Activated CD4-positive, alpha-beta memory T cell treated with anti-CD3 and anti-CD28 coated beads, Interleukin-2, amount 10 ng/mL, durations not matched to agents 7 days and 5 days (primary cell): Measurements from ENCODE around the gene OR10J4. TPM values are rescaled to one million over a fixed set of nuclear protein-coding genes. Genes with fewer than 3 reads are reported as not detected.
"Not testable (repeated sequence)": the region's sequence is repeated elsewhere in the genome, so short reads cannot be mapped to it uniquely, and the experiment has no call there.

Experiments used
- CTCF ChIA-PET: fragments of 350-600 bp; sonication (Branson Sonifier 250); formaldehyde crosslinking; loops from one replicate; lab custom pipeline; 2021; ENCODE audit warnings: antibody characterized with exemption, inconsistent platforms; lab: Charles Lee
- POLR2A ChIA-PET: fragments of 350-600 bp; sonication (Branson Sonifier 250); formaldehyde crosslinking; loops from one replicate; lab custom pipeline; 2021; ENCODE audit warnings: antibody characterized with exemption; lab: Charles Lee
- DNase-seq: peaks from one replicate; pipeline ENCODE4 v3.0.0-alpha.2; 2020
- H3K27ac Mint-ChIP-seq: one replicate; pipeline ENCODE4 v1.8.0; 2021; ENCODE audit warnings: mild to moderate bottlenecking, mixed read lengths
- H3K27me3 Mint-ChIP-seq: one replicate; pipeline ENCODE4 v1.8.0; 2021; ENCODE audit warnings: mixed read lengths
- H3K36me3 Mint-ChIP-seq: one replicate; pipeline ENCODE4 v1.8.0; 2021; ENCODE audit warnings: low read depth, mixed read lengths
- H3K4me1 Mint-ChIP-seq: one replicate; pipeline ENCODE4 v1.8.0; 2021; ENCODE audit warnings: mixed read lengths
- H3K4me3 Mint-ChIP-seq: one replicate; pipeline ENCODE4 v1.8.0; 2021; ENCODE audit warnings: mild to moderate bottlenecking, mixed read lengths
- H3K9me3 Mint-ChIP-seq: one replicate; pipeline ENCODE4 v1.8.0; 2021; ENCODE audit warnings: mixed read lengths
- total RNA-seq, 2 experiments: library from RNA; stranded (reverse); gene quantifications; one replicate each; pipeline ENCODE4 v1.2.3, GENCODE V29; 2021

OR10J4 gene
- total RNA-seq, 2 experiments from 2014 or later: not detected

DNA sequence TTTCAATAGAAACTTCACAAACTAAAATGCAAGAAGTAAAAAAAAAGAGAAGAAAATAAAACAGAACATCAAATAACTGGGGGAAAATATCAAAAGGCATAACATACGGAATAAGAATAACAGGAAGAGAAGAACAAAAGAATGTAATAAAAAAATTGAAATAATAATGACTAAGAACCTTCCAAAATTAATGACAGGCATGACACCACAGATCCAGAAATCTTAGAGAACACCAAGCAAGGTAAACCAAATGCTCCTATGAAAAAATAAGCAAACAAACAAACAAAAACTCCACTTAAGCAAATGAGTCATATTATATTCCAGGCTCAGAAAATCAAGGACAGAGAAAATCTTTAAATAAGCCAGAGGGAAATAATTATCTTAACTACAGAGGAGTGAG is 16.2 kb downstream of the OR10J4 start:
- H3K9me3 Mint-ChIP-seq: no peaks in the 10 kb centered on the region
- H3K36me3 Mint-ChIP-seq: no peaks in the 10 kb centered on the region
- H3K4me3 Mint-ChIP-seq: no peak overlapping the region
- no peaks in the 10 kb centered on the region for H3K4me1 Mint-ChIP-seq
- POLR2A ChIA-PET: no interaction called here
- CTCF ChIA-PET: no interaction called here
- no peak overlapping the region for H3K27ac Mint-ChIP-seq
- H3K27me3 Mint-ChIP-seq: no peaks in the 10 kb centered on the region
- DNase-seq: no peak

DNA sequence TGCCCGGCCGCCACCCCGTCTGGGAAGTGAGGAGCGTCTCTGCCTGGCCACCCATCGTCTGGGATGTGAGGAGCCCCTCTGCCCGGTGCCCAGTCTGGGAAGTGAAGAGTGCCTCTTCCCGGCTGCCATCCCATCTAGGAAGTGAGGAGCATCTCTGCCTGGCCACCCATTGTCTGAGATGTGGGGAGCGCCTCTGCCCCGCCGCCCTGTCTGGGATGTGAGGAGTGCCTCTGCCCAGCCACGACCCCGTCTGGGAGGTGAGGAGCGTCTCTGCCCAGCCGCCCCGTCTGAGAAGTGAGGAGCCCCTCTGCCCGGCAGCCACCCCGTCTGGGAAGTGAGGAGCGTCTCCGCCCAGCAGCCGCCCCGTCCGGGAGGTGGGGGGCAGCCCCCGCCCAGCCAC is 17.6 kb downstream of the OR10J4 start:
- POLR2A ChIA-PET, H3K27ac Mint-ChIP-seq, CTCF ChIA-PET, DNase-seq, H3K27me3 Mint-ChIP-seq, H3K9me3 Mint-ChIP-seq, H3K4me1 Mint-ChIP-seq, H3K4me3 Mint-ChIP-seq, H3K36me3 Mint-ChIP-seq: not testable (repeated sequence)

DNA sequence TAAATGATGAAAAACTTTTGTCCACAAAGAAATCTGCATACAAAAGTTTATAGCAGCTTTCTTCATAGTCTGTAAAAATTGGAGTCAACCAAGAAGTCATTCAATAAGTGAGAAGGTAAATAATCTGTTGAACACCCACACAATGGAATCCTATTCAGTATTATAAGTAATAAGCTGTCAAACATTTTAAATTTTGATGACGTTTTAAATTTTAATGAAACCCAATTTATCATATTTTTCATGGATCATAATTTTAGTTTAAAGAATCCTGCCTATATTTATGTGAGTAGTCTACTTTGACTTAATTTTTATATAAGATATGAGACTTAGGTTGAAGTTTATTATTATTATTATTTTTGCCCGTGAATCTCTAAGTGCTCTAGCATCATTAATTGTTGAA is 27.5 kb downstream of the OR10J4 start:
- Mint-ChIP-seq H3K4me3 (no peak overlapping the region), H3K9me3 (peaks cover 5% of the 10 kb centered on the region), H3K27ac (no peak overlapping the region), H3K27me3 (no peaks in the 10 kb centered on the region), H3K4me1 (no peaks in the 10 kb centered on the region), H3K36me3 (no peaks in the 10 kb centered on the region)
- CTCF ChIA-PET: no interaction called here
- no peak for DNase-seq
- POLR2A ChIA-PET: no interaction called here

DNA sequence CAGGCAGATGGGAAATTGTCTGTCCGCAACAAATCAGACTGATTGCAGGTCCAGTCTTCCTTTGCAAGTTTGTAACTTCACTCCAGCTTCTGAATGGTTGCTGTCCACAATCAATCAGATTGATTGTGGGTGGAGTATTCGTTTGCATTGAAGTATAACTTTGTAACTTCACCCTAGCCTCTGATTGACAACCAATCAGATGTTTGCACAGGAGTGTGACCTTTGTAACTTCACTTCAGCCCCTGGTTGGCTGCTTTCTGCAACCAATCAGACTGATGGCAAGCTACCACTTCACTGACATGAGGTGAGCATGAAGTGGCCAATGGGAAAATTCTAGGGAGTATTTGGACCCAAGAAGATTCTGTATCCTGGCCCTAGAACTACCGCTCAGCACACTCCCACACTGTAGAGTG is 33.2 kb downstream of the OR10J4 start:
- H3K36me3 Mint-ChIP-seq: no peaks in the 10 kb centered on the region
- CTCF ChIA-PET: no interaction called here
- H3K27ac Mint-ChIP-seq: no peak overlapping the region
- no peak for DNase-seq
- H3K4me3 Mint-ChIP-seq: no peak overlapping the region
- no peaks in the 10 kb centered on the region for H3K27me3 Mint-ChIP-seq
- no peaks in the 10 kb centered on the region for H3K4me1 Mint-ChIP-seq
- POLR2A ChIA-PET: no interaction called here
- H3K9me3 Mint-ChIP-seq: peaks cover 5% of the 10 kb centered on the region

DNA sequence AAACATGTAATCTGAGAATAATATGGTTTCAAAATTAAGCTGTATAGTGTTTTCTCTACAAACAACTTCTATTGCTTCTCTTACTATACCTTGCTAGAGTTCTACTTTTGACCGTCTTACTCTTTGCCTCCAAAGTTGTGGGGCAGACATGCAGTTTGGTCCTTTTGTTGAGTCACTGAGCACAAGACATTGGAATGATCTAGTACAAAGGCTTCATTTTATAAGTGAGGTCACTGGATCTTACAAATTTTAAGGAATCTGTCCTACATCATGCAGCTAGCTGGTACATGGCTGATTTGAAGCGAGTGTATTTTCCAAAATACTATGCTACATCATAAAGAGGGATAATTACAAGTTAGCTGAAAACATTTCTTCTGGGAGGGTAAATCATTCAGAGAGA is 36.3 kb downstream of the OR10J4 start:
- Mint-ChIP-seq H3K9me3 (no peaks in the 10 kb centered on the region), H3K4me3 (no peak overlapping the region), H3K4me1 (no peaks in the 10 kb centered on the region), H3K27ac (no peak overlapping the region), H3K36me3 (no peaks in the 10 kb centered on the region), H3K27me3 (no peaks in the 10 kb centered on the region)
- no peak for DNase-seq
- CTCF ChIA-PET: no interaction called here
- POLR2A ChIA-PET: no interaction called here

DNA sequence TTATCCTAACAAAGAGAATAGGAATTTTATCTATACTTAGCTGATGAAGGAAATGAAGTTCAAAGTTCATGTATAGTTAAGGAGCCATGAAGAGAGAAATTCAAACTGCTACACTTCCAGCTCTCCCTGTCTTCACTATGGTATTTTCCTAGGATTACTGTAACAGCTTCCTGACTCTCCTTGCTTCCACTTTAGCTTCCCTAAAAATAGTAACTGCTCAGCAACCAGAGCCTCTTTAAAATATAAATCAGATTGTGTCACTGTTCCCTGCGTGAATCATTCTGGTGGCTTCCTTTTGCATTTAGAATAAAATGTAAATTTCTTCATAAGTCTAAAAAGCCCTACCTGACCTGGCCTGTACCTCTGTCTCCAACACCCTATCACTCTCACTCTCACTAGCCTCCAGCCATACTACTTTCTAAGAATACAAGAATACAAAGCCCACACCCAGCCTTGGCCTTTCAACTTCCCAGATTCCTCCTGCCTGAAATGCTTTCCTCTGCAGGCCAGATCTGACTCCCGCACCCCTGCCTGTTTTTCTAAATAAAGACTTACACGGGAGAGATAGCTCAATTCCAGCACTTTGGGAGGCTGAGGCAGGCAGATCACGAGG is 38.0 kb downstream of the OR10J4 start:
- ChIA-PET CTCF (no interaction called here), POLR2A (no interaction called here)
- no peaks in the 10 kb centered on the region for H3K9me3 Mint-ChIP-seq
- H3K4me3 Mint-ChIP-seq: no peak overlapping the region
- H3K4me1 Mint-ChIP-seq: no peaks in the 10 kb centered on the region
- H3K36me3 Mint-ChIP-seq: no peaks in the 10 kb centered on the region
- no peak for DNase-seq
- no peak overlapping the region for H3K27ac Mint-ChIP-seq
- no peaks in the 10 kb centered on the region for H3K27me3 Mint-ChIP-seq

DNA sequence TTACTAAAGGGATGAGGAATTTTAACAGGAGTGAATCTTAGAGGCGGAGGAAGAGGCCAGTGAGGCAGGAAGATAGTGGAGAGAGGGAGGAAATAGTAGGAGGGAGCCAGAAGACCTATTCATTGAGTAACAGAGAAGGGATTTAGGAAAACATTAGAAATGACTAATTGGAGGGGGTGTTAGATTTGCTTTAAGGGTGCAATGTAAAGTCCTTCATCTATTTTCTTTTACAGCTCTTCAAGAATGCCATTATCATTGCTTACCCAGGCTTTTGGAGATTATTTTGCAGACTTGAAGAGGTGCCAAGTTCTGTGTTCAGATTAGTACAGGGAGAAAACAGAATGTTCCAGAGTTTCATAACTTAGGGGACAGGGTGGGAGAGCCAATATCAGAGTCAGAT is 41.3 kb downstream of the OR10J4 start:
- Mint-ChIP-seq H3K27ac (no peak overlapping the region), H3K9me3 (no peaks in the 10 kb centered on the region), H3K4me3 (no peak overlapping the region), H3K4me1 (no peaks in the 10 kb centered on the region), H3K36me3 (no peaks in the 10 kb centered on the region), H3K27me3 (no peaks in the 10 kb centered on the region)
- ChIA-PET CTCF (no interaction called here), POLR2A (no interaction called here)
- no peak for DNase-seq

DNA sequence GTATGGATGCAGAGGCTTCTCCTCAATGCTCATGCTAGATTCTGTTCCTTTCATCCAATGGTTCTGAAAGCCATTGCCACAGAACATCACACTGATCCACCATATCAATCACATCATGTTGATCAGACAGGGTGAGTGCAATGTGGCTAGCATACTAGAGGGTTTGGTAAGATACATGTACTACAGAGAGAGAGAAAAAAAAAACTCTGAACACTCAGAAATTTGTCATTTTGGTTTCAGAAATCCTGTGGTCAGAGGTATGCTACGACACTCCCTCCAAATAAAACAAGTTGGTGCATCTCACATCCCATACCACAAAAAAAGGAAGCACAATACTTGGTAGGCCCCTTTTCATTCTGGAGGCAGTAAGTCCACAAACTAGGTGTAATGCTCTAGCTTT is 42.9 kb downstream of the OR10J4 start:
- Mint-ChIP-seq H3K27ac (no peak overlapping the region), H3K4me3 (no peak overlapping the region), H3K4me1 (no peaks in the 10 kb centered on the region), H3K9me3 (no peaks in the 10 kb centered on the region), H3K36me3 (no peaks in the 10 kb centered on the region), H3K27me3 (no peaks in the 10 kb centered on the region)
- ChIA-PET CTCF (no interaction called here), POLR2A (no interaction called here)
- DNase-seq: no peak

Other genes with a start within 250 kb of the OR10J4 start
- gene ACKR1, start 227.3 kb upstream of the OR10J4 start, total RNA-seq: not detected
- not detected for gene FCER1A, start 129.9 kb upstream of the OR10J4 start, total RNA-seq
- gene OR10J1, start 7.5 kb downstream of the OR10J4 start, total RNA-seq: not detected
- gene OR10J5, start 103.8 kb downstream of the OR10J4 start, total RNA-seq: not detected
- gene APCS, start 155.6 kb downstream of the OR10J4 start, total RNA-seq: not detected